Hematopoietic multipotent progenitor cell treated with erythropoietin and hydrocortisone succinate and interleukin-3 and kit ligand, for 4 days (in vitro differentiated cells): ENCODE measurements around the gene CEP78.
A peak's percentile ranks its signal among the peaks of the same experiment; 100 is the strongest.
"Not testable (repeated sequence)": the region's sequence is repeated elsewhere in the genome, so short reads cannot be mapped to it uniquely, and the experiment has no call there.

ENCODE experiments used
- DNase-seq: peaks from one replicate; pipeline ENCODE4 v3.0.0-alpha.2; 2015

Gene CEP78

GRCh38 chr9:78235762-78236550 is at the start of gene CEP78:
CEP78 (plus strand) TSS chr9:78236075; CDS start chr9:78236351, 276 bp downstream.
- DNase-seq = peak; percentile 98

- no peak for DNase-seq
Observed at GRCh38 chr9:78187763-78188484, 48.0 kb upstream of the CEP78 start.

GRCh38 chr9:78188594-78188993 is 47.3 kb upstream of the CEP78 start:
- DNase-seq = no peak

GRCh38 chr9:78189001-78189400 is 46.9 kb upstream of the CEP78 start:
- no peak for DNase-seq

- no peak for DNase-seq
Observed at GRCh38 chr9:78189461-78189860, 46.4 kb upstream of the CEP78 start.

GRCh38 chr9:78191931-78192330 is 43.9 kb upstream of the CEP78 start:
- no peak for DNase-seq

- DNase-seq = no peak
Observed at GRCh38 chr9:78196258-78196657, 39.6 kb upstream of the CEP78 start.

- peak; percentile 81 for DNase-seq
Observed at GRCh38 chr9:78201158-78201777, 34.6 kb upstream of the CEP78 start.

GRCh38 chr9:78207319-78207718 is 28.6 kb upstream of the CEP78 start:
- no peak for DNase-seq

- no peak for DNase-seq
Observed at GRCh38 chr9:78207901-78208300, 28.0 kb upstream of the CEP78 start.

- DNase-seq = no peak
Observed at GRCh38 chr9:78209127-78209526, 26.7 kb upstream of the CEP78 start.

- DNase-seq = no peak
Observed at GRCh38 chr9:78210841-78211301, 25.0 kb upstream of the CEP78 start.

- no peak for DNase-seq
Observed at GRCh38 chr9:78212868-78213267, 23.0 kb upstream of the CEP78 start.

GRCh38 chr9:78213712-78214111 is 22.2 kb upstream of the CEP78 start:
- peak; percentile 72 for DNase-seq

GRCh38 chr9:78214492-78214891 is 21.4 kb upstream of the CEP78 start:
- no peak for DNase-seq

- DNase-seq = no peak
Observed at GRCh38 chr9:78215706-78216105, 20.2 kb upstream of the CEP78 start.

GRCh38 chr9:78218890-78219289 is 17.0 kb upstream of the CEP78 start:
- DNase-seq = no peak

- DNase-seq = no peak
Observed at GRCh38 chr9:78221425-78221824, 14.4 kb upstream of the CEP78 start.

- not testable (repeated sequence) for DNase-seq
Observed at GRCh38 chr9:78221841-78222240, 14.0 kb upstream of the CEP78 start.

- no peak for DNase-seq
Observed at GRCh38 chr9:78230761-78231160, 5.1 kb upstream of the CEP78 start.

GRCh38 chr9:78232471-78232870 is 3.4 kb upstream of the CEP78 start:
- DNase-seq = not testable (repeated sequence)

- DNase-seq = no peak
Observed at GRCh38 chr9:78234810-78235209, 1.1 kb upstream of the CEP78 start.

GRCh38 chr9:78235256-78235761 is 566 bp upstream of the CEP78 start:
- no peak for DNase-seq

GRCh38 chr9:78236551-78236910 is 656 bp downstream of the CEP78 start:
- DNase-seq = no peak
